Measurements from ENCODE around the gene SNX30. TPM values are rescaled to one million over a fixed set of nuclear protein-coding genes. Genes with fewer than 3 reads are reported as not detected.

Gene SNX30
- 28.5 and 39.8 TPM in 2 replicates for total RNA-seq

GRCh38 chr9:112750016-112750763 is at the start of gene SNX30:
Gene SNX30 (plus strand): TSS chr9:112750760. CDS start chr9:112751002, 242 bp downstream.

GRCh38 chr9:112717661-112718331 is 32.8 kb upstream of the SNX30 start, which contains the start of gene INIP:
Gene INIP (minus strand): TSS chr9:112718117. CDS start chr9:112716485, 1,632 bp downstream.

GRCh38 chr9:112890106-112891081 is 139.8 kb downstream of the SNX30 start, which contains the start of gene SLC46A2:
Gene SLC46A2 (minus strand): TSS chr9:112890876. CDS start chr9:112890681, 195 bp downstream.

Other genes with a start within 250 kb of the SNX30 start
- 19.3 and 24.0 TPM in 2 replicates for gene INIP, start 32.6 kb upstream of the SNX30 start, total RNA-seq
- gene SLC46A2, start 140.1 kb downstream of the SNX30 start, total RNA-seq, result not detected in 2 replicates